Heart left ventricle (tissue), 13 donors: Measurements from ENCODE around the gene TRAT1.

Experiments used
- POLR2A ChIP-seq, 2 donors: fragments of 450-650 bp; IDR thresholded peaks; one replicate each; pipeline ENCODE4 v1.6.1; 2017; ENCODE audit warnings: antibody characterized with exemption in 2 of 2, mild to moderate bottlenecking in 2 of 2, moderate library complexity in 2 of 2
- TF ChIP-seq, protein P1 (sequence below), 12 donors: fragments of 200-600 bp; sonication (generic) in 4 of 12; IDR thresholded peaks; one replicate each; pipeline versions ENCODE4 v1.5.0 to v1.8.0; 2018 to 2022; ENCODE audit warnings: antibody characterized with exemption in 12 of 12, mild to moderate bottlenecking in 5 of 12
- donor health status: ischemic (EF 13 %, LVEDD 7.1; RV severe dilation, severe dysfunction).
- donor health status: DM: no; HTN: yes; CAD: no.
- donor health status: DM: no; HTN: no; CAD: no.
- donor health status: ischemic (EF 25% LVEDD 6.9; RV normal size, moderate dysfunction).
- donor health status: ischemic (EF 25% LVEDD 5.7; RV mildly dilated, moderate dysfunction).
- donor health status: ischemic (EF 35%, LVEDD 5.7; RV mildly dilated, moderate dysfunction).
- donor health status: nonischemic (EF 11% LVEDD 7.7; RV severe dilation, severe dysfunction).
- donor health status: DM: yes; HTN: yes; CAD: no.
- donor health status: PGD.
- donor health status: ischemic (EF 29% LVEDD 5.4; RV normal size, mild dysfunction).
- donor health status: nonischemic (EF 23%, LVEDD 6.1; RV moderate dilation, normal function).

DNA sequence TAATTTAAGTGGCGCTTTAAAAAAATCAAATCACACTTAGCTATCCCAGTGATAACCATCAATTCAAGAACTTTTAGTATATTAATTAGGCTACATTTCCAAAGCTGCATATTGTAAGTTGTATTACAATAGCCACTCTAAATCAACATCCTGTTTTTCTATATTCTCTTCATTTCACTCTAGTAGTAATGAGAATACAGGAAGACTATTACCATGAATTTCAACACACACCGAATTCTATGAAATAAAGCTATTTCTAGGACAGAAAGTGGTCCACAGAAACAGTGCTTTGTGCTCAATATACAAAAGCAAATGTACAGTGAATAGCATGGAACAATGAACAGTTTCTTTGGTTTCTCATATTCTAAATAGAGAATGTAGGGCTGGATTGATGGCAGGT, 24.6 kb downstream of the TRAT1 start:
- TF ChIP-seq POLR2A (IDR thresholded peaks at IDR 0.05) = no peak
- TF ChIP-seq, protein P1, sequence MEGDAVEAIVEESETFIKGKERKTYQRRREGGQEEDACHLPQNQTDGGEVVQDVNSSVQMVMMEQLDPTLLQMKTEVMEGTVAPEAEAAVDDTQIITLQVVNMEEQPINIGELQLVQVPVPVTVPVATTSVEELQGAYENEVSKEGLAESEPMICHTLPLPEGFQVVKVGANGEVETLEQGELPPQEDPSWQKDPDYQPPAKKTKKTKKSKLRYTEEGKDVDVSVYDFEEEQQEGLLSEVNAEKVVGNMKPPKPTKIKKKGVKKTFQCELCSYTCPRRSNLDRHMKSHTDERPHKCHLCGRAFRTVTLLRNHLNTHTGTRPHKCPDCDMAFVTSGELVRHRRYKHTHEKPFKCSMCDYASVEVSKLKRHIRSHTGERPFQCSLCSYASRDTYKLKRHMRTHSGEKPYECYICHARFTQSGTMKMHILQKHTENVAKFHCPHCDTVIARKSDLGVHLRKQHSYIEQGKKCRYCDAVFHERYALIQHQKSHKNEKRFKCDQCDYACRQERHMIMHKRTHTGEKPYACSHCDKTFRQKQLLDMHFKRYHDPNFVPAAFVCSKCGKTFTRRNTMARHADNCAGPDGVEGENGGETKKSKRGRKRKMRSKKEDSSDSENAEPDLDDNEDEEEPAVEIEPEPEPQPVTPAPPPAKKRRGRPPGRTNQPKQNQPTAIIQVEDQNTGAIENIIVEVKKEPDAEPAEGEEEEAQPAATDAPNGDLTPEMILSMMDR (IDR thresholded peaks at IDR 0.05) = no peak
